GM18861 (cell line): ENCODE results near the gene C4B.

Source experiments
- ATAC-seq: cut with Tn5 transposase; IDR thresholded peaks from one replicate; pipeline ENCODE4 v1.9.1; 2021; ENCODE audit not compliant: unreplicated experiment

The C4B gene

GRCh38 chr6:32081168-32081990 is 66.8 kb downstream of the C4B start:
- ATAC-seq = no peak

GRCh38 chr6:32082478-32082877 is 67.9 kb downstream of the C4B start:
- ATAC-seq = no peak

- no peak for ATAC-seq
Observed at GRCh38 chr6:32082935-32083334, 68.3 kb downstream of the C4B start.

DNA sequence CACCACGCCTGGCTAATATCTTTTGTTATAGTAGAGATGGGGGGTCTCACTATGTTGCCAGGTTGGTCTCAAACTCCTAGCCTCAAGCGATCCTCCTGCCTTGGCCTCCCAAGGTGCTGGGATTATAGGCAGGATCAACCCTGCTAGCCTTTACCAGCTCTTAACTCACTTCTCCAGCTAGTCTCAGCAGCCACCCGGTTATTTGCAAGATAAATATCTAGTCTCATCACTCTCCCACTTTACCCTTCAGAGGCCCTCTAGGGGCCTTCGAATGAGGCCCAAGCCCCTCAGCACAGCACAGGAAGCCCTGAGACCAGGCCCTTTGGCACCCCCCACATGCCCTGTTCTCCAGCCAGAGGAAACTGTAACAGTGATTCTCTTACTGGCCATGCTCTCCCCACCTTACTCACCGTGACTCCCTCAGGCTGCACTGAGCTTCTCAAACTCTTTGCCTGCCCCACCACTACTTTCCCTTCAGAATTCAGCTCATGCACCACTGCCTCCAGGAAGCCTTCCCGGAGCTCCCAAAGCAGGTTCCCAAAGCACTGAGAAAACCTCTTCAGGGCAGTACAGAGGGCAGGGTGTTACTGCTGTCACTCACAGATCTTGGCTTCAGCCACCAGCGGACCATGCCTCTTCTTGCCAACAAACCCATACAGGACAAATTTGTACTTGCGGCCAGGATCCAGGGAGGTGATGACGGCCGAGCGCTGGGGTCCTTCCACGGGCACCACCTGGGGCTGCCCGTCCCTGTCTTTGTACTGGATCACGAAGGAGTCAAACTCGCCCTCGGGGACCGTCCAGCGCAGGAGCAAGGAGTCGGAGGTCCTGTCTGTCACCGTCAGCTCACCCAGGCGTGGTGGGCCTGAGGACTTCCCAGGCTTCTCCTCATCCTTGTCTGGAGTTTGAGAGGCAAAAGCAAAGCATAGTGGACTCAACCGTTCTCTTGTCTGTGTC is 69.5 kb downstream of the C4B start:
- ATAC-seq = no peak

GRCh38 chr6:32084780-32085179 is 70.2 kb downstream of the C4B start:
- ATAC-seq = no peak
